Upper lobe of right lung (tissue), 1 donor: Measurements from ENCODE around the gene SNAI1. TPM values are rescaled to one million over a fixed set of nuclear protein-coding genes. Genes with fewer than 3 reads are reported as not detected.

Experiments
- ATAC-seq: fragments of 200-7000 bp; cut with Tn5 transposase; one replicate; pipeline ENCODE4 v1.9.1; 2020; ENCODE audit warnings: mild to moderate bottlenecking, moderate library complexity
- DNase-seq: peaks from one replicate; pipeline ENCODE4 v3.0.0-alpha.2; 2020
- H3K27ac ChIP-seq: fragments of 200-600 bp; one replicate; pipeline ENCODE4 v1.8.0; 2022
- H3K27me3 ChIP-seq: fragments of 200-600 bp; one replicate; pipeline ENCODE4 v1.8.0; 2022; ENCODE audit warnings: mild to moderate bottlenecking
- H3K36me3 ChIP-seq: fragments of 200-600 bp; one replicate; pipeline ENCODE4 v1.8.0; 2022
- H3K4me1 ChIP-seq: fragments of 200-600 bp; one replicate; pipeline ENCODE4 v1.8.0; 2022
- H3K4me3 ChIP-seq: fragments of 200-600 bp; one replicate; pipeline ENCODE4 v1.8.0; 2022; ENCODE audit warnings: mild to moderate bottlenecking
- H3K9me3 ChIP-seq: fragments of 200-600 bp; one replicate; pipeline ENCODE4 v1.8.0; 2022
- CTCF ChIP-seq: fragments of 200-600 bp; IDR thresholded peaks from one replicate; pipeline ENCODE4 v1.8.0; 2022; ENCODE audit warnings: antibody characterized with exemption
- intact Hi-C: fragments of 100-400 bp; cut with DNase I; formaldehyde crosslinking; loops from one replicate; pipeline ENCODE4 v1.11.0; 2022
- total RNA-seq: library from RNA; stranded (reverse); fragmentation: NEBNext Ultra II Directional; extraction: Animal tissue kit (Norgen Biotek cat#: 25700); gene quantifications from one replicate; pipeline ENCODE4 v1.2.1, GENCODE V29; 2021
- donor health status: DM: no; HTN: yes; CAD: no; lungs with severe emphysema.

SNAI1 gene
- total RNA-seq, 1 donor from 2014 or later = 10.6 TPM

- peaks cover 23% of the 10 kb centered on the region for H3K4me1 ChIP-seq
- no peak overlapping the region for H3K4me3 ChIP-seq
- no peaks in the 10 kb centered on the region for H3K27me3 ChIP-seq
- intact Hi-C loops = no loop called here
- ATAC-seq = no peak
- no peak for TF ChIP-seq CTCF
- H3K27ac ChIP-seq = no peak overlapping the region
- no peaks in the 10 kb centered on the region for H3K36me3 ChIP-seq
- no peaks in the 10 kb centered on the region for H3K9me3 ChIP-seq
- DNase-seq = no peak
Observed at GRCh38 chr20:50029083-50029696, 46.4 kb downstream of the SNAI1 start.

DNA sequence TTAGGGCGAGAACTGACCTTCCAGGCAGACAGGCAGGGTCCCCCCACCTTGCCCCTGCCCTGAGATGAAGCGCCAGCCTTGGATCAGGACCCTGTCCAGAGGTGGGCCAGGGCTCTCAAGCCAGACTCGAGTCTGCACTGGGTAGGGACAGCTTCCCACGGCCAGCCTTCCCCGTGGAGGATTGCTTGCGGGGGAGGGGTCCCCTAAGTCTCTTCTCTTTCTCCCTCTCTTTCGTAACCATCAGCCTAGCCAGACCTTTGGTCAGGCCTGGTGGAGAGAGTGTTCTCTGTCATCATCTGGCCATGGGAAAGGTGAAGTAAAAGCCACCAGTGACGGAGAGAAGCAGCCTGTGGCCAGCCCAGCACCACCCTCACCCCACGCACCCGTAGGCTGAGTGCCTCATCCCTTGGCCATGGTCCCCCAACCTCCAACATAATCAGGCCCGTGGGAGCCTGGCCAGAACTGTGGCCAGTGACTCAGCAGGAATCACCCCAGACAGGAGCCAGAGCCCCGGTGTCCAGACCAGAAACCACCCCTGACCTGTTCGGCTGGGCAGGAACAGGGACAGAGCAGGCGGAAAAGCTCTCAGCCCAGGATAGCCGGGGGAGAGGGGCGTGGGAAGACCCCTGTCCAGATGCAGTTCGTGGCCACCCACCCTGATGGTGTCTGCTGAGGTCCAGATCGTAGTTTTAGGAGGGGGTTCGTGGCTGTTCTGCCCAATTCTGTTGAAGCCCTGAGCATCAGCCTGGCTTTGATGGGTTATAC, 47.1 kb downstream of the SNAI1 start:
- H3K36me3 ChIP-seq = no peaks in the 10 kb centered on the region
- TF ChIP-seq CTCF = no peak
- H3K27me3 ChIP-seq = no peaks in the 10 kb centered on the region
- ATAC-seq (peak; percentile 38), DNase-seq (no peak)
- peaks cover 27% of the 10 kb centered on the region for H3K4me1 ChIP-seq
- no peak overlapping the region for H3K4me3 ChIP-seq
- no peaks in the 10 kb centered on the region for H3K9me3 ChIP-seq
- H3K27ac ChIP-seq = no peak overlapping the region
- intact Hi-C loops = no loop called here

GRCh38 chr20:50032955-50033666, 50.3 kb downstream of the SNAI1 start:
- Histone ChIP-seq H3K36me3 (no peaks in the 10 kb centered on the region), H3K27me3 (no peaks in the 10 kb centered on the region), H3K27ac (peak overlapping the region; percentile 66), H3K4me3 (no peak overlapping the region), H3K4me1 (peaks cover 22% of the 10 kb centered on the region), H3K9me3 (no peaks in the 10 kb centered on the region)
- no peak for DNase-seq
- no peak for ATAC-seq
- intact Hi-C loops = no loop called here
- TF ChIP-seq CTCF = no peak

GRCh38 chr20:50034567-50035180, 51.9 kb downstream of the SNAI1 start:
- Histone ChIP-seq H3K4me1 (peaks cover 20% of the 10 kb centered on the region), H3K9me3 (no peaks in the 10 kb centered on the region), H3K4me3 (no peak overlapping the region), H3K36me3 (no peaks in the 10 kb centered on the region), H3K27ac (peak overlapping the region; percentile 66), H3K27me3 (no peaks in the 10 kb centered on the region)
- DNase-seq = no peak
- no peak for TF ChIP-seq CTCF
- no peak for ATAC-seq
- intact Hi-C loops = no loop called here

DNA sequence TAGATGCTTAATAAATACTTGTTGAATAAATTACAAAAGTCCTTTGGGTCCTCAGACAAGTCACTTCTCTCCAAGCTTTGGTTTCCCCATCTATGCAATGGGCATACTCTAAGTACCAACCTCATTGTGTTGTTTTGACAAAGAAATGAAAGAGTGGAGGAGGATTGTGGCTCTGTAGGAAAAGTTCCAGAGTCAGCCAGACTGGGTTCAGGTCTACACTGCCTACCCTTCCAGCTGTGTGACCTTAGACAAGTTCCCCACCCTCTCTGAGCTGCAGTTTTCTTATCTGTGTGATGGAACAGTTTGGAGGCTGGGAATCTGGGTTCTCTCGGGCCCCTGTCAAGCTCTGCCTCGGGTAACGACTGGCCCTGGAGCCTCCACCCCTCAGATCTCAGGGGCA, 53.9 kb downstream of the SNAI1 start:
- H3K4me1 ChIP-seq = peaks cover 14% of the 10 kb centered on the region
- H3K27me3 ChIP-seq = no peaks in the 10 kb centered on the region
- DNase-seq = no peak
- H3K27ac ChIP-seq = no peak overlapping the region
- H3K36me3 ChIP-seq = no peaks in the 10 kb centered on the region
- no peaks in the 10 kb centered on the region for H3K9me3 ChIP-seq
- TF ChIP-seq CTCF = no peak
- no peak for ATAC-seq
- H3K4me3 ChIP-seq = no peak overlapping the region
- intact Hi-C loops = no loop called here
